ENCODE results near the gene ETV6. TPM values are rescaled to one million over a fixed set of nuclear protein-coding genes. Genes with fewer than 3 reads are reported as not detected.

ETV6 gene
- total and polyA plus RNA-seq, 9 of the 15 experiments (the other 6 are each of a cell fraction or from before 2014, with no cell fraction given) = 0.81 to 12.7 (median 4.1) TPM

DNA sequence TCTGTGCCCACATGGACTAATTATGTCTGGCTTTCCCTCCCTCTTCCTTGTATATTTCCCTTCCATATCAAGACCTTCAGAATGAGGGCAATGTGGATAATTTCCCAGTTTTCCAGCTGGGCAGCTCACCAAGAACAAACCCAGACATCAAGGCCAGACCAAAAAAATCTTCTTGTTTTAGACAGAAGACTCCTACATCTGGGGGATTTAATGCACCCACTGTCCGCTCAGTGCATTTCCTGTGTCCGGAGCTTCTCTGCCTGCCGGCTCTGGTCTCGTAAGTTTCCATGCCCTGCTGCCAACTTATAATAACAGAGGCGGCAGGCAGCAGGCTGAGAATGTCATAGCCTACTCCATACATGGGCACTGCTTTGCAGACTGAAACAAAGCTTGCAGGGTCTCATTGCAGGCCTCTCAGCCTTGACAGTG is 214.0 kb downstream of the ETV6 start:
- Histone ChIP-seq H3K9ac (ENCODE audit: insufficient read depth in 1 of 2, low read depth in 2 of 2, low read length in 2 of 2) (no peak overlapping the region), H3K4me1 (replicated peaks in 1 of 2; ENCODE audit: control insufficient read depth in 2 of 2, insufficient read depth in 2 of 2, low read length in 2 of 2) (no peaks in the 10 kb centered on the region), H3K79me2 (ENCODE audit: control insufficient read depth, insufficient read depth, low read length) (no peaks in the 10 kb centered on the region), H3K36me3 (ENCODE audit: control insufficient read depth, insufficient read depth, low read length) (no peaks in the 10 kb centered on the region), H3K27ac (ENCODE audit: extremely low read depth, low read depth, low read length) (no peak overlapping the region), H2AFZ (ENCODE audit: low read depth, low read length) (no peak overlapping the region), H3K9me3 (replicated peaks; ENCODE audit: control insufficient read depth, insufficient read depth, low read depth, low read length) (no peaks in the 10 kb centered on the region; the same call in 1 of the 2 replicates), H3K27me3 (ENCODE audit: control insufficient read depth in 2 of 2, insufficient read depth in 2 of 2, low read length in 2 of 2) (no peaks in the 10 kb centered on the region), H3K4me3 (no peak overlapping the region), H3K4me2 (ENCODE audit: insufficient read depth, low read length) (no peak overlapping the region), H3K9me1 (ENCODE audit: control insufficient read depth, insufficient read depth, low read length) (no peaks in the 10 kb centered on the region), H4K20me1 (replicated peaks; ENCODE audit: control insufficient read depth, insufficient read depth, low read length) (no peaks in the 10 kb centered on the region)
- in situ Hi-C loops (cut with MboI) = no loop called here
- POLR2A ChIA-PET = no interaction called here
- CTCF ChIA-PET (ENCODE audit: low intra/inter-chr PET ratio) = no interaction called here
- intact Hi-C loops (cut with micrococcal nuclease) = no loop called here
- TF ChIP-seq PHF21A (IDR thresholded peaks at IDR 0.05; ENCODE audit: borderline replicate concordance, low read depth) = no peak
- TF ChIP-seq ZBTB2 (IDR thresholded peaks at IDR 0.05) = no peak
- no peak for TF ChIP-seq SMARCA4 (IDR thresholded peaks at IDR 0.05)
- no peak for TF ChIP-seq TAF9B (IDR thresholded peaks at IDR 0.05; ENCODE audit: partially characterized antibody)
- no peak for TF ChIP-seq HMGN3 (IDR thresholded peaks at IDR 0.05; ENCODE audit: borderline replicate concordance, extremely low read depth, insufficient read length, low read depth, low read length)
- TF ChIP-seq ZFX (CRISPR knock-in tag; IDR thresholded peaks at IDR 0.05) = no peak
- no peak for TF ChIP-seq ZNF165 (CRISPR knock-in tag; IDR thresholded peaks at IDR 0.05; ENCODE audit: borderline replicate concordance)
- no peak for TF ChIP-seq U2AF1 (optimal IDR thresholded peaks at IDR 0.05; ENCODE audit: low read depth, low read length)
- no peak for TF ChIP-seq IRF2 (CRISPR knock-in tag; IDR thresholded peaks at IDR 0.05)
- FAIRE-seq (no peak), DNase-seq (ENCODE audit: extremely low read depth in 1 of 4, low spot score in 3 of 4) (no peak), ATAC-seq (no peak)
- WGBS (ENCODE audit: insufficient coverage, low coverage, missing lambda C conversion rate) = 90% methylated on average over 2 of the region's 5 CpGs
- BruUV-seq (replicated peaks) = no TSS peak
